ENCODE data around the gene CTNNA3.

The CTNNA3 gene

GRCh38 chr10:66925896-66926715 is 769.9 kb downstream of the CTNNA3 start, which contains the start of gene LRRTM3:
TSS of gene LRRTM3 (plus strand) at chr10:66926036.
- DNase-seq: peak; percentile 34

GRCh38 chr10:66925373-66925772 is 770.6 kb downstream of the CTNNA3 start:
- DNase-seq: no peak

- DNase-seq: no peak
Observed at GRCh38 chr10:66924674-66925345, 771.2 kb downstream of the CTNNA3 start.

- no peak for DNase-seq
Observed at GRCh38 chr10:66919248-66919647, 776.7 kb downstream of the CTNNA3 start.

- DNase-seq: no peak
Observed at GRCh38 chr10:66917104-66917503, 778.9 kb downstream of the CTNNA3 start.

DNA sequence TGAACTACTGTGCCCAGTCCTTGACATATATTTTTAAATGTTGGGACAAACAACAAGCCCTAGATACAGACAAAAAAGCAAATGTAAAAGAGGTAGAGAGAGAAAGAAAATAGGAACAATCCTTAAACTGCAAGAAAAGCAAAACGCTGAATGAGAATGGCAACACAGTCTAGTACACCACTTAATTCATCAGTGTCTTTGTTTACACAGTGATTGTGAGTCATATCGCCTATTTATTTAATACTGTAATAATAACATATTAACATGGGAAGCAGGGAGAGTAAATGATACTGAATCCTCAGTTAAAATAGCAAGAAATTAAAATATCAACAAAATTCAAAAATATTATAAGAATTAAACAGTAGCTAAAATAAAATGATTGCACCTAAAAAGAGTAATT is 780.0 kb downstream of the CTNNA3 start:
- no peak for DNase-seq

DNA sequence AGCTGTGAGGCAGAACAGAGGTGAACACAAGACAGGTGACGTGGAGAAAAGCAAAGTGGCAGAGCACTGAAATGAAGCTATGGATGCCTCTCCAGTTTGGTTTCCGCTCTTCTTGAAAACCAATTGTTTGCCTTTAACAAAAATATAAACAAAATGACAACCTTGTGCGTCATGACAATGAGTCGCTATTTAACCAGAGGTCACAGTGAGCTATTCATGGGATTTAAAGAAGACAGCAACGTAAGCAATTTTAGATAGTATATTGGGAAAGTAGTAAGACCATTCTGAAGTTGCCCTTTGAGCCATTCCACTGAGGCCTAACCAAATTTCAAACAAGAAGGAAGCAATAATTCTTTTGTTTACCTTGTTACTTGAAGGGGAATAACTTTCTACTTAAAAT is 785.3 kb downstream of the CTNNA3 start:
- no peak for DNase-seq

- DNase-seq: no peak
Observed at GRCh38 chr10:66892871-66893270, 803.1 kb downstream of the CTNNA3 start.

DNA sequence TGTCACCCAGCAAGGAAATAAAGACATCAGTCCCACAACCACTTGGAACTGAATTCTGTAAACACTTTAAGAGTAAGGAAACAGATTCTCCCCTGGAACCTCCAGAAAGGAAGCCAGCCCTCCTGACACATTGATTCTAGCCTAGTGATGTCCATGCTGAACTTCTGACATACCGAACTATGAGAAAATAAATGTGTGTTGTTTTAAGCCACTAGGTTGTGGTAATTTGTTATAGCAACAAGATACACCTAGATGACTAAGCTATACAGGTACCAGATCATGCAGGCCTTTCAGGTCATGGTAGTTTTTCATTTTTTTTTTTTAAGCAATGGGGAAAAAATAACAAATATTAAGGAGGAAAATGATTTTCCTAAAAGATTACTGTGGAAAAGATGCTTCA is 807.8 kb downstream of the CTNNA3 start:
- no peak for DNase-seq

DNA sequence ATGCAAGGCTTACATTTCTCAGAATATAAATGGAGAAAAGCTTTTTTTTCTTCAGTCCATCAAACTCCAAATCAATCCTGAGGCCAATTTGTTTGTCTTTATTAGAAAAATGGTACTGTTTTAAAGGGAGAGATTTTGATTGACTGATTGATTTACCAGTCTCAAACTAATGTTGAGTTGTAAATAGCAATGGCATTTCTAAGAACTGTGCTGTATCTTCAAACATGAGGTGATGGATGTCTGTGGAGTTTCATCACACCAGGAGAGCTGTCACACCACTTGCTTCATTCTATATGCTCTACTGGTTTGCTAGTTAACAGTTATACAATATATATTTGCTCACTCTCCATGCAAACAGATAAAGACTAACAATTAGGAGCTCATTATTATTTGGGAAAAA is 809.1 kb downstream of the CTNNA3 start:
- DNase-seq: no peak

- DNase-seq: no peak
Observed at GRCh38 chr10:66882271-66882670, 813.7 kb downstream of the CTNNA3 start.

DNA sequence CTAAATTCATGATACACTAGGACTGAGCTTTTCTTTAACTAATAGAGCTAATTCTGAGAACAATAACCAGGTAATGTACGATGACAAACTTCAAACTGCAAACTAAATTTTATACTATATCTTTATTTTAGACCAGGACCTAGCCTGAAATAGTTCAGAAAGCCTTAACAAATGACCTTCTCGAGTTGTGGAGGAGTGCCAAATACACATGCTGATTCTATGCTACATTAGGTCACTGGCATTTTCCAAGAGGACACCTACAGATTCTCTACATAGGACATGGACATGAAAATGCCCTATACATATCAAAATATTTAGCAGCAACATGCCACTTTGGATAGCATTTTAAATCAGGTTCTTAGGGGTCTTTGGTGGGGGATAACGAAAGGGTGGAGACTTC is 814.2 kb downstream of the CTNNA3 start:
- DNase-seq: no peak

DNA sequence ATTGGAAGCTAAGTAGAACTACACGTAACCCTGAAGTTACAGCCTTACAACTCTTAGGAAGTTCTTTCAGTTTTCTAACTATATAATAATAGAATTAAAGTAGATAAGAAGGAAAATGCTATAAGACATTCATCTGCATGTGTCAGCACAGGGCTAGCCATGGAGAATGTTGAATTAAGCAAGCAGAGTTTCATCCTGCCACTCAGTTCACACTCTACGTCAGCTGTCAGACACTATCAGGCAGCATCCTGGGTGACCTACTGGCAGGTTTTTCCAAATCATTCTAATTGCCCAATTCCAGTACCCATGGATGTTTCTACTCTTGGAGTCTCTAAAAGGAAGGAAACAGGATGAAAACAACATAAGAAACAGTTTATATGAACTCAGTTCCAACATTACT is 815.2 kb downstream of the CTNNA3 start:
- DNase-seq: no peak

GRCh38 chr10:66880292-66880691 is 815.7 kb downstream of the CTNNA3 start:
- DNase-seq: no peak

DNA sequence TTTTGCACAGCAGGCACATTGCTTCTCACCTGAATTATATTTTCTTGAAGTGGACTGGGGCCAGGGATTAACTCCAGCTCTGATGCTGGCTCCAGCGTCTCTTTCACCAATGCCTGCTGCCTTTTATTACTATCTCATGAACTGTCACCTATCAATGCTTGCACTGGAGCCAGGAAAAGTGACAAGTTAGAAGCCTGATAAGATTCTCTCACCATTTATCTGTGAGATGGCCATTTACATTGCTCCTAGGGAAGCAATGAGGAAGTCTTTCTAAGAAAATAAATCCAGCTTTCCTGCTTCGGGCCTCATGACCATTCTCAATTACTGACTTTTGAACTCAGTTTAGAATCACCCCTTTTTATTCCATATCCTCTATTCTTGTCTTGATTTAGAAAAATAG is 818.6 kb downstream of the CTNNA3 start:
- DNase-seq: no peak

DNA sequence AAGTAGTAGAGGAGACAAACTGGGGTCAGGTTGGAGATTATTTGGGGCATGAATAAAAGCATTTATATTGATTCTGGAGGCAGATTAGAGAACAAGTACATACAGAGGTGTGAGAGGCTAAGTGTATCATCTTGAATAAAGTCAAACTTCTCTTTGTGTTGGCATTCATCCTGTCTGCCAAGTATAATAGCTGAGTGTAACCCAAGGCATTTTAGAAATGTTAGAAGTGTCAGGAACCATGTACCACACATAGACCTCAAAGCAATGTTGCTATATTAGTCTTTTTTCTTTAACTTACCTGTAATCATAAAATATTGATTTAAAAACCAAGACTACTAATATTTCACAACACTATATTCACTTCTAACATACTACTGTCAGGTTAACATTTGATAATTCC is 826.4 kb downstream of the CTNNA3 start:
- DNase-seq: no peak

GRCh38 chr10:66862687-66863258 is 833.2 kb downstream of the CTNNA3 start:
- DNase-seq: no peak

DNA sequence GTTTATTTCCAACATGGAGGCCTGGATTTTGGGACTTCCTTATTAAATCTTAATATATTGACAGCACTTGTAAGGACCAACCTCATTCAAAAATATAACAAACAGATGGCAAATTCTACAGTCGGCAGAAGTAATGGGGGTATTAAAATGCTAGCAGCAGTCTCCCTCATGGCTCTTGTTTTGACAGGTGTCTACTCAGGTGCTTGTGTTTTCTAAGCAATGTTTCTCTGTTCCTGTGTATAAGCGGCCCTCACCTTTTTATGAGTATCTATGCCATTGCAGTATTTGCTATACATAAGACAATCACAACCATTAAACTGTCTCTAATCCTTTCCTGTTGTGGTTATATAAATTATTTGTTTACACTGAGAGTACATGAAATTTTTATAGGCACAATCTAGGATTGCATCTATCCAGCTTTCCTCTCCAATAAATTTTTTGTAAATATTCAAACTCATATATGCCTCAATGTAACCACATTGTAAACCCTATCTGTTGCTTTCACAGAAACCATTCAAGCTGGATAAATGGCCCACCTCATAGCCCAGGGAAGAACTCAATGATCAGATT is 835.5 kb downstream of the CTNNA3 start:
- DNase-seq: no peak

GRCh38 chr10:66852811-66853210 is 843.2 kb downstream of the CTNNA3 start:
- DNase-seq: no peak

- no peak for DNase-seq
Observed at GRCh38 chr10:66848856-66849255, 847.1 kb downstream of the CTNNA3 start.

- DNase-seq: no peak
Observed at GRCh38 chr10:66844176-66844942, 851.6 kb downstream of the CTNNA3 start.

DNA sequence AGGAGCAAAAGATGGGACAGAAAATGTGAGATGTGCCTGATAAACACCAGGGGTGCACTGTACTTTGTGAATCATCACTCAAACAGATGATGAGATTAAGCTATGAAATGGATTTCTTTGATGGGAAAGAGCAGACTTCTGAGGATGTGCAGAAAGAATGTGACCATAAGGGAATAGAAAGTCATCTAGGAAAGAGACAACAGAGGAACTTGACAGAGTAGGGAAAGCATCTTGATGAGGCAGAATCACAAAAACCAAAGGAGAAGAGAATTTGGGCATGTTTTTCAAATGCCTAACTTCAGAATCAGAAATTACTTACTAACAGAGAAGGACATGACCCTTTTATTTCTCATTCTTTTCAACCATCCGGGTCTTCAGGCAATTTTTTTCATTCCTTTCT is 852.6 kb downstream of the CTNNA3 start:
- DNase-seq: no peak

GRCh38 chr10:66842867-66843266 is 853.1 kb downstream of the CTNNA3 start:
- no peak for DNase-seq

All from NCI-H526 treated with DMSO at 0.1 percent for 48 hours (cell line).